ENCODE results near the gene SMIM3. TPM values are rescaled to one million over a fixed set of nuclear protein-coding genes. Genes with fewer than 3 reads are reported as not detected.

SMIM3 gene
- total and polyA plus RNA-seq, 2 of the 13 experiments (the other 11 are each of a cell fraction or from before 2014, with no cell fraction given) = 11.6 to 96.7 TPM

- TF ChIP-seq SNAPC2 (CRISPR knock-in tag; IDR thresholded peaks at IDR 0.05) (peak; percentile 74; the same call in 1 of the 2 replicates), SP2 (CRISPR knock-in tag; IDR thresholded peaks at IDR 0.05) (no peak), TP53 (CRISPR knock-in tag; conservative IDR thresholded peaks at IDR 0.05) (no peak), RERE (CRISPR knock-in tag; IDR thresholded peaks at IDR 0.05; ENCODE audit: low read depth) (no peak), AGO2 (optimal IDR thresholded peaks at IDR 0.05; ENCODE audit: low read depth, low read length) (no peak), GLI4 (CRISPR knock-in tag; IDR thresholded peaks at IDR 0.05; ENCODE audit: borderline replicate concordance) (no peak), ELF3 (CRISPR knock-in tag; IDR thresholded peaks at IDR 0.05) (0 out of 2 replicates have a peak, but pooled peaks have one; percentile 16), MLX (CRISPR knock-in tag; IDR thresholded peaks at IDR 0.05) (peak; percentile 35; the same call in 1 of the 2 replicates), ZGPAT (CRISPR knock-in tag; IDR thresholded peaks at IDR 0.05) (0 out of 2 replicates have a peak, but pooled peaks have one; percentile 12), ZBTB34 (CRISPR knock-in tag; IDR thresholded peaks at IDR 0.05) (peak; percentile 84; the same call in 1 of the 2 replicates), HOXA7 (CRISPR knock-in tag; IDR thresholded peaks at IDR 0.05) (no peak), HDAC2 (CRISPR knock-in tag; IDR thresholded peaks at IDR 0.05) (peak; percentile 24; the same call in 1 of the 2 replicates), GZF1 (CRISPR knock-in tag; IDR thresholded peaks at IDR 0.05) (0 out of 2 replicates have a peak, but pooled peaks have one; percentile 33), MLXIP (CRISPR knock-in tag; IDR thresholded peaks at IDR 0.05; ENCODE audit: borderline replicate concordance) (no peak), ZNF124 (CRISPR knock-in tag; IDR thresholded peaks at IDR 0.05) (no peak), MXD3 (CRISPR knock-in tag; IDR thresholded peaks at IDR 0.05) (no peak)
Measured at GRCh38 chr5:150781706-150782614, 3.4 kb downstream of the SMIM3 start (continued).

All from HepG2 (cell line).